ENCODE results near the gene ZBTB5.
"Not testable (repeated sequence)": the region's sequence is repeated elsewhere in the genome, so short reads cannot be mapped to it uniquely, and the experiment has no call there.

The ZBTB5 gene

GRCh38 chr9:37485389-37486255 lies 20.4 kb upstream of the ZBTB5 start, which contains the start of gene POLR1E:
POLR1E (plus strand) TSS chr9:37485948; CDS start chr9:37486048, 100 bp downstream.
- peak; percentile 93 for DNase-seq

- no peak for DNase-seq
These were observed 15.5 kb upstream of the ZBTB5 start for GRCh38 chr9:37480759-37481158.

GRCh38 chr9:37477987-37478619 lies 12.9 kb upstream of the ZBTB5 start:
- DNase-seq = not testable (repeated sequence)

DNA sequence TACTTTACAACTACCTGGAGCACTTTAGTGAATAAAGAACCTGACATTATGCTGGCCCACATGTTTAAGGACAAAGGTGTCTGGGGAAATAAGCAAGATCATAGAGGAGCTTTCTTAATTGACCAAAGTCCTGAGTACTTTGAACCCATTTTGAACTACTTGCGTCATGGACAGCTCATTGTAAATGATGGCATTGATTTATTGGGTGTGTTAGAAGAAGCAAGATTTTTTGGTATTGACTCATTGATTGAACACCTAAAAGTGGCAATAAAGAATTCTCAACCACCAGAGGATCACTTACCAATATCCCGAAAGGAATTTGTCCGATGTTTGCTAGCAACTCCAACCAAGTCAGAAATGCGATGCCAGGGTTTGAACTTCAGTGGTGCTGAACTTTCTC lies 12.2 kb upstream of the ZBTB5 start:
- DNase-seq = not testable (repeated sequence)

- DNase-seq = no peak
These were observed 11.7 kb upstream of the ZBTB5 start for GRCh38 chr9:37476930-37477329.

DNA sequence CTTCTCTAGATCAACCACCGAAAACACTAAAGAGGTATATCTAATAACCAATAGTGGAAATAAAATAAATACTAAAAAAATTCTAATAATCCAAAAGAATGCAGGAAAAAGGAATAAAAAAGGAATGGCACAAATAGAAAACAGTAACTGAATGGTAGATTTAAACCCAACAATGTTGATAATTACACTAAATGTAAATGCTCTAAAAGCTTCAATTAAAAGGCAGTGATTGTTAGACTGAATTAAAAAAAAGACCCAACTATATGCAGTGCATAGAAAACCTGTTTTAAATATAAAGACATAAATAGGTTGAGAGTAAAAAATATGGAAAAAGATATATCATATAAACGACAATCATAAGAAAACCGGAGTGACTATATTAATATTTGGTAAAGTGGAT lies 9.2 kb upstream of the ZBTB5 start:
- no peak for DNase-seq

GRCh38 chr9:37473982-37474381 lies 8.7 kb upstream of the ZBTB5 start:
- DNase-seq = not testable (repeated sequence)

DNA sequence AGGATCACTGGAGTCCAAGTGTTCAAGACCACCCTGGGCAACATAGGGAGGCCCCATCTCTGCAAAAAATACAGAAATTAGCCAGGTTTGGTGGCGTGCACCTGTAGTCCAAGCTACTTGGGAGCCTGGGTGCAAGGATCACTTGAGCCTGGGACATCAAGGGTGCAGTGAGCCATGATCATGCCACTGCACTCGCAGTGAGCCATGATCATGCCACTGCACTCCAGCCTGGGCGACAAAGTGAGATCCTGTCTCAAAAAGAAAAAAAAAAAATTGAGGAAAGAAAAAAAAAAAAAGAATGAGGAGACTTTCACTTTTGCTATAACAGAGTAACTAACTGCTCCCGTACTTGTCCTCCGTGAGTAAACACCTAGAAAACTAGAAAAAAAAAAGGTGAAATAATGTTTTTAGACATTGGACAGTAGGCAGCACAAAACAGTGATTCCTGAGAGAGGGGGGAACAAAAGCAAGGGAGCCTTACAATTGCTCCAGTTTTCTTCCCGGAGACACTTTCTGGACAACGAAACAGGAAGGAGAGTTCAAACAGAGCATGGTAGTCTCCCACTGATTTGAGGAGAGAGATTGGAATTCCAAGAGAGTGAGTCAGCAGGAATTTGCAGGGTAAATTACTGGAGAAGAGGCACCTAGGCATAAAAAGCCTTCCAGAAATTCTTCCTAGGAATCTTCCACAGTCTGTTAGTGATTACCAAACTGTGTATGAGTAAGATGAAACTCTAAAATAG lies 6.9 kb upstream of the ZBTB5 start:
- DNase-seq = no peak

DNA sequence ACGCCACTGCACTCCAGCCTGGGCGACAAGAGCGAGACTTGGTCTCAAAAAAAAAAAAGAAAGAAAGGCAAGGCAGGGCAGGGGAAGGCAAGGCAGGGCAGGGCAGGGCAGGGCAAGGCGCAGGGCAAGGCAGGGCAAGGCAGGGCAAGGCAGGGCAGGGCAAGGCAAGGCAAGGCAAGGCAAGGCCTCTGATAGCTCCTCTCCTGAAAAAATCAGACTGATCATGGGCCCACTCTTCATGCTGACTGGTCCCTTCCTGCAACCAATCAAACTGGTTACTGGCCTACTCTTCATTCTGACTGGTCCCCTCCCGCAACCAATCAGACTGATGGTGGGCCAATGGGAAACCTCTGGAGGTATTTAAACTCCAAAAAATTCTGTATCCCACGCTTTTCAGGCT lies 3.4 kb upstream of the ZBTB5 start:
- no peak for DNase-seq

DNA sequence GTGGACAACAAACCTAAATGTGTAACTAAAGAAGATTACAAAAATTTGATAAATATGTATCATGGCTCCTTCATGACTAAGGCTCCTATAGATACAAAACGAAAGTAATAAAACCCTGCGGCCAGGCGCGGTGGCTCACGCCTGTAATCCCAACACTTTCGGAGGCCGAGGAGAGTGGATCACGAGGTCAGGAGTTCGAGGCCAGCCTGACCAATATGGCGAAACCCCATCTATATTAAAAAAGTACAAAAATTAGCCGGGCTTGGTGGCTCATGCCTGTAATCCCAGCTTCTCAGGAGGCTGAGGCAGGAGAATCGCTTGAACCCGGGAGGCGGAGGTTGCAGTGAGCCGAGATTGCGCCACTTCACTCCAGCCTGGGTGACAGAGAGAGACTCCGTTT lies 2.3 kb upstream of the ZBTB5 start:
- not testable (repeated sequence) for DNase-seq

DNA sequence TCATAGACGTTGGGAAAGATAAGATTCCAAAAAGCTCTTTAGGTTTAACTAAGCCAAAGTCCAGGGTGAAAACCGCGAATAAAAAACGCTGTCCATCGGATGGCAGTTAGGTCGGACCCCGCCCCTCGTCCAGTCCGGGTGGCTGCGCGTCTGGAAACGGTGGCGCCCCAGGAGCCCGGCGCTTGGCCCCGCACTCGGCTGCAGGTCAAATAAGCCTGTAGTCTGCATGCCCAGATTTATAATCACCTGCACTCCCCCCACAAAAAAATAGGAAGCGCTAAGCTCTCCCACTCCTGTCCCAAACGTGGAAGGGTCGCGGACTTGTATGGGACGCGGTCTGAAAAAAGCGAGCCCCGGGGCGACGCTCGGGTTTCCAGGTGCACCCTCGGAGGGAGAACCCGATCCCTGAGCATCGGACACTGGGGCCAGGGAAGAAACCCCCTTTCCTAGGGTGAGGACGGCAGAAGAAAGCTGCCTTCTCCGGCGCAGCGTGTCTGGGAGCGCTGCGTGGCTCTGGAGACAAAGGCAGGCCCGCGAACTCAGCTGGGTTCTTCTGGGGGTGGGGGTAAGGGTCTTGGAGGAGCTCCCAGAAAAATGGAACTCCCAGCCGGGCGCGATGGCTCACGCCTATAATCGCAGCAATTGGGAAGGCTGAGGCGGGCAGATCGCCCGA lies 923 bp upstream of the ZBTB5 start:
- peak in 2 of 4 experiments; percentile 14 to 37 for DNase-seq

DNA sequence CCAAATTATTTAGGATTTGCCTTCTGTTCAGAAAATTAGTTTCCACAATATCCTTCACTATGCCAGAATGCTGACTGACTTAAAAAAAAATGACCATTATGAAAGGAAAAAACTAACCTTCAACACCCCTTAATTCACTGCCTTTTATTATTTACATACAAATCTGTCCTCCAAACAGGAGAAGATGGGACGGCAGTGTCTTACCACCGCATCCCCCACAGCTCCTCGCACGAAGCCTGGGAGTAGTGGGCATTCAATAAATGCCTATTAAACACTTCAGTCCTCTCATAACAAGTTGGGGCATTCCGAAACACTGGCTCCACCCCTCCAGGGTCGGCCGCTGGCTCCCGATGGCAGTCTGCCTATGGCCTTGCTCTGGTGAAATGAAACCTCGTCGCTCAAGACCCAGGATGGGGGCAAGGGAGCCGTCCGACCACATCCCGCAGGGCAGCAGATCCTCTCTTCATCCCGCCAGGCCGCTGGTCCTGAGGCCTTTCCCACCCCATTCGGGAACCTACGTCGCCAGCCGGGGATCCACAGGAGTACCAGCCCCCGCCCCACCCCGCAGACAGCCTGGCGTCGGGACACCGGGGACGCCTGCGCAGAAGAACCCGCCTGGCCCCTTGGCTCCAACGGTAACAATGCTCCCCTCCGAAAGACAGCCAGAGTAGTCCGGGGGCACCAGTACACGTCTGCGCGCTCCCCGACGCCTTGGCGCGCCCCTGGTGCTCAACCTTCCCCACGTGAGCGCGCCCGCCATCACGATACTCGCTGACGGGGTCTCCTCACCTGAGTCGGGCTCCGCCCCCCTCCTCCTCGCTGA lies 613 bp downstream of the ZBTB5 start:
- DNase-seq = peak; percentile 46 to 83 (median 78)

- DNase-seq = no peak
These were observed 1.2 kb downstream of the ZBTB5 start for GRCh38 chr9:37464006-37464405.

- DNase-seq = no peak
These were observed 8.4 kb downstream of the ZBTB5 start for GRCh38 chr9:37456817-37457216.

DNA sequence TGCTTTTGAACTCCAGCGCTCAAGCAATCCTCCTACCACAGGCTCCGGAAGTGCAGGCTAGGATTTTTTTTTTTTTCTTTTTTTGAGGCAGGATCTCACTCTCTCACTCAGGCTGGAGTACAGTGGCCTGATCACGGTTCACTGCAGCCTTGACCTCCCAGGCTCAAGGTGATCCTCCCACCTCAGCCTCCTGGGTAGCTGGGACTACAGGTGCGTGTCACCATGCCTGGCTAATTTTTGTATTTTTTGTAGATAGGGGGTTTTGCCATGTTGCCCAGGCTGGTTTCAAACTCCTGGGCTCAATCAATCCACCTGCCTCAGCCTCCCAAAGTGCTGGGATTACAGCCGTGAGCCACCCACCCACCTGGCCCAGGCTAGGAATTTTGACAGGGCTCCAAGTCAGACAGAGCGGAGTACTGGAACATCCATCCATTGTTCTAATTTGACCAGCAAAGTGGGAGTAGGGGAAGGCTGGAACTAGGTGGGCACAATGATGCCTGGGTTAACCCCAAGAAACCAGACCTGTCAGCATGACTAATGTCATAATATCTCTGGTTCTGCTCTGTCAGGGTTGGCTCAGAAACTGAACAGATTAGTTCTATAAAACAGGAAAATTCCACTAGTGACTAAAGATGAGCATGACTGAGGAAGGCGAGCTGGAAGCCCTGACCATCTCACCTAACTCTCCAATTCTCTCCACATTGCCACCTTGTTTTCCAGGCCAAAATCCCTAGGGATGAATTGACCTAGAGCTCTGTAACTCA lies 9.2 kb downstream of the ZBTB5 start:
- no peak for DNase-seq

- DNase-seq = no peak
These were observed 11.0 kb downstream of the ZBTB5 start for GRCh38 chr9:37454238-37454637.

- no peak for DNase-seq
These were observed 11.4 kb downstream of the ZBTB5 start for GRCh38 chr9:37453827-37454226.

GRCh38 chr9:37452611-37453010 lies 12.6 kb downstream of the ZBTB5 start:
- DNase-seq = no peak

GRCh38 chr9:37451628-37452027 lies 13.6 kb downstream of the ZBTB5 start:
- no peak for DNase-seq

GRCh38 chr9:37449862-37450632 lies 15.2 kb downstream of the ZBTB5 start:
- no peak for DNase-seq

Measured in activated CD4-positive, CD25-positive, alpha-beta regulatory T cell (primary cell).